GM12892 (cell line): ENCODE data around the gene GCC1. TPM values are rescaled to one million over a fixed set of nuclear protein-coding genes. Genes with fewer than 3 reads are reported as not detected.
A peak's percentile ranks its signal among the peaks of the same experiment; 100 is the strongest.

Experiments
- DNase-seq: peaks from one replicate; pipeline ENCODE4 v3.0.0; 2011; ENCODE audit not compliant: insufficient read length
- FAIRE-seq: peaks from 2 replicates; lab custom pipeline; 2011; peaks lifted over from hg19 to GRCh38; lab: Jason Lieb, UNC
- POLR2A ChIP-seq: IDR thresholded peaks from 2 replicates; pipeline ENCODE4 v1.6.1; 2011; ENCODE audit warnings: low read depth, low read length, control low read depth
- POLR2AphosphoS5 ChIP-seq: IDR thresholded peaks from 2 replicates; pipeline ENCODE4 v1.6.1; 2011; ENCODE audit warnings: low read depth, low read length, control low read depth
- TAF1 ChIP-seq: IDR thresholded peaks from 2 replicates; pipeline ENCODE4 v1.6.1; 2011; ENCODE audit warnings: low read depth, mild to moderate bottlenecking, control low read depth, low read length, borderline replicate concordance
- polyA plus RNA-seq: library from polyadenylated mRNA; unstranded; fragments of >200 nt; gene quantifications from one replicate; pipeline ENCODE4 v1.2.1, GENCODE V29; 2012; ENCODE audit warnings: missing spikeins, inconsistent platforms; ENCODE audit not compliant: missing spikeins

Gene GCC1
- 5.8 TPM for polyA plus RNA-seq

GRCh38 chr7:127585044-127585953 lies at the start of gene GCC1:
Gene GCC1 (minus strand): TSS chr7:127585596. CDS start chr7:127585182, 414 bp downstream.
- FAIRE-seq (peak; percentile 92), DNase-seq (peak; percentile 87)
- TF ChIP-seq TAF1, result peak; percentile 58; the same call in 1 of the 2 replicates
- TF ChIP-seq POLR2A, result peak; percentile 90
- TF ChIP-seq POLR2AphosphoS5, result peak; percentile 75

DNA sequence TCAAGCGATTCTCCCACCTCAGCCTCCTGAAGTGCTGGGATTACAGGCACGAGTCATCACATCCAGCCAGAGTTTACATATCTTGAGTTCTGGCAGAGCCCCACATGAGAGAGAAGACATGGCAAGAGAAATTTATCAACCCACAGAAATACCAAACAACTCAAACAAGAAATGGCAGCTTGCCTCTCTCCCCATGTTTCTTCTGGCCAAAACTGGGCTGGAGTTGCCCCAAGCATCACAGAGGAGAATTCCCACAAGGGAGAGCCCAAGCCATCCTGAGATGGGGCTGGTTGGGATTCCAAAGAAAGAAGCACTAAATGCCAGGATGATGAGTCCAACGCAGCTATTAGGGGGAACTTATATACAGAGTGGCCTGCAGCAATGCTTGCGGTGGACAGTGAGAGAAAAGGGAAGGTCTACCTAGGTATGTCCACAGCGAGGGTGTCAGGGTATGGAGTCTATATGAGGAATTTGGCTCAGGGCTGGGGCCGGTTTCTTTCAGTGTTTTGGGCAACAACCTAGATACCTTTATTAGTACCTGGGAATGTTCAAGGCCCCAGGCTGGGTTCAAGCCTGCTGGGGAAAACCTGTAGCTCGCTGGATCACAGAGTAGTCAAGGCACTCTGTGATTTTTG lies 47.0 kb upstream of the GCC1 start:
- no peak for TF ChIP-seq TAF1
- no peak for TF ChIP-seq POLR2A
- no peak for TF ChIP-seq POLR2AphosphoS5
- no peak for DNase-seq
- no peak for FAIRE-seq

- DNase-seq (no peak), FAIRE-seq (no peak)
- no peak for TF ChIP-seq POLR2AphosphoS5
- TF ChIP-seq POLR2A, result no peak
- TF ChIP-seq TAF1, result no peak
These were observed 44.0 kb upstream of the GCC1 start for GRCh38 chr7:127629268-127629854.

GRCh38 chr7:127628445-127628844 lies 43.0 kb upstream of the GCC1 start:
- DNase-seq (no peak), FAIRE-seq (no peak)
- TF ChIP-seq POLR2A (no peak), POLR2AphosphoS5 (no peak), TAF1 (no peak)

DNA sequence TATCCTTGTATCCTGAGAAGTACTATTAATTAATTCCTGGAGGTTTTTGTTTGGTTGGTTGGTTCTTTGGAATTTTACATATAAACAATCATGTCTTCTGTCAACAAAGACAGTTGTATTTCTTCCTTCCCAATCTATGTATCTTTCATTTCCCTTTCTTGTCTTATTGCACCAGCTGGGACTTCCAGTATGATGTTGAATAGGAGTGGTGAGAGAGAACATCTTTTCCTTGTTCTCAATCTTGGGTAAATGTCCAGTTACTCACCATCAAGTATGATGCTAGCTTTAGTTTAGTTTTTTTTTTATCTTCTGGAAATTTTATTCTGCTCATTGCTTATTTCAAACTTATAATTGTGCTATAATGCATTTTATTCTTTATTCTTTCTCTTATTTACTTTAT lies 39.9 kb upstream of the GCC1 start:
- no peak for TF ChIP-seq TAF1
- TF ChIP-seq POLR2A, result no peak
- TF ChIP-seq POLR2AphosphoS5, result no peak
- DNase-seq (no peak), FAIRE-seq (no peak)

- DNase-seq (no peak), FAIRE-seq (no peak)
- no peak for TF ChIP-seq TAF1
- no peak for TF ChIP-seq POLR2AphosphoS5
- TF ChIP-seq POLR2A, result no peak
These were observed 35.2 kb upstream of the GCC1 start for GRCh38 chr7:127620406-127621233.

- TF ChIP-seq POLR2AphosphoS5 (no peak), POLR2A (no peak), TAF1 (no peak)
- DNase-seq (no peak), FAIRE-seq (no peak)
These were observed 34.4 kb upstream of the GCC1 start for GRCh38 chr7:127619681-127620405.

- no peak for FAIRE-seq
- TF ChIP-seq POLR2AphosphoS5, result no peak
- TF ChIP-seq POLR2A, result no peak
- no peak for TF ChIP-seq TAF1
- DNase-seq, result no peak
These were observed 33.4 kb upstream of the GCC1 start for GRCh38 chr7:127618775-127619174.

DNA sequence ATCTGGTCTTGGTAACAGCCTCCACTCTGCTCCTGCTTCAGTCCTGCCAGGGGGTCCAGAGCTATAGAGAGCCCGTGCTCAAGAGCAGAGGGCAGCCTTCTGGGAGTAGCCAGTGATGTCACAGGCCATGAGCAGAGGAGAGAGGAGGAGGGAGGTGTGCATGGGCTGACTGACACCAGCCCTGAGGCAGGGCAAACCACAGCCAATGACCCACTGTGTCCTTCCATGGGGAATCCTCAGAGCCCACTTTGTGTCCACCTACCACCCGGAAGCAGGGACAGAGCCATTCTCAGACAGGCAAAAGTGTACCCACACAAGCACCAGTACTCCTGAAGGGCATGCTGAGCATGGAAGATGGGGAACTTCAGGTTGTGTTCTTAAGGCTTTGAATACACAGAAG lies 32.6 kb upstream of the GCC1 start, which contains the start of gene PAX4:
TSS of gene PAX4 (minus strand) at position 101 of the 400 bp plus-strand sequence. CDS start 2,214 bp downstream, outside the sequence.
- FAIRE-seq, result no peak

DNA sequence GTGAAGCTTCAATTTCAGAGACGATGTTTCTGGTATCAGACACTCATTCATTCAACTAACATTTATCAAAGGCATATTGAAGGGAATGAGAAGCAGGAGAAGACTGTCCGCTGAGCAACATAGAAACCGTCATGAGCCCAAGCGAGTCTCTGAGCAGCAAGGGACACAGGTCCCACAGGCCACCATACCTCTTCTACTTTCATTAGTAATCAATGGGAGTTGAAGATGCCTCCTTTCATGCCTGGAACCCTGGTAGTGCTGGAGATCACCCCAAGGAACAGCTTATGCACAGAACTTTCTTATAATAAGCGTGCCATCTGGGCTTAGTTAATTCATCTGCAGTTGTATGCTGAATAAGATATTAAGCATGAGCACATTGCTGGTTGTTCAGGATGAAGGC lies 31.3 kb upstream of the GCC1 start:
- FAIRE-seq (no peak), DNase-seq (no peak)
- no peak for TF ChIP-seq TAF1
- no peak for TF ChIP-seq POLR2AphosphoS5
- TF ChIP-seq POLR2A, result no peak

More for the DNA sequence above, 32.6 kb upstream of the GCC1 start, which contains the start of gene PAX4:
- TF ChIP-seq POLR2AphosphoS5, result no peak
- no peak for TF ChIP-seq TAF1
- TF ChIP-seq POLR2A, result no peak
- no peak for DNase-seq
